Skeletal muscle cell (primary cell): ENCODE measurements around the gene CDKAL1.

ENCODE experiments used
- DNase-seq: peaks from one replicate; pipeline ENCODE4 v3.0.0-alpha.2; 2010; ENCODE audit warnings: low read depth
- H3K4me3 ChIP-seq: 2 replicates; pipeline ENCODE4 v1.5.1; 2011; ENCODE audit warnings: low read depth, mild to moderate bottlenecking, control low read depth, low read length, moderate library complexity

Gene CDKAL1

DNA sequence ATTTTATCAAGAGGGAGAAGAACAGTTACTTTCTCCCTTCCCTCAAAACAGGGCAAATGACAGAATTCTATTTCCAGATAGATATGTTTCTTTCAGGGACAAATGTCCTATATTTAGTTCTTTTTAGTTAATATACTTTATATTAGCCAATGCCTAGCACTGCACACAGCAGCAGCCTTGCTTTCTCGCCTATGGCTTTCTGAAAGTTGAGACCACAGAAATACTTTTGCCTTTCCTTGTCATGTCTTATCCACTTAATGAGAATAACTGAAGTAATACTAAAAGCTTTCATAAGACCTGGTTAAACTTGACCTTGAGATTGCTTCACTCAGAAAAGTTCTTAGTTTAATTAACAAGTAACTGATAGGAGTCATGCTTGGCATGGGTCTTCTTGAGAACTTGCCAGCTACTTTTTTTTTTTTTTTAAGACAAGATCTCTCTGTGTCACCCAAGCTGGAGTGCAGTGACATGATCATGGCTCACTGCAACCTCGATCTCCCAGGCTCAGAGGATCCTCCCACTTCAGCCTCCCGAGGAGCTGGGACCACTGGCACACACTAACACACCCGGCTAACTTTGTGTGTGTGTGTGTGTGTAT lies 159.3 kb downstream of the CDKAL1 start:
- DNase-seq = no peak
- H3K4me3 ChIP-seq = no peak overlapping the region

- peak; percentile 90 for DNase-seq
- H3K4me3 ChIP-seq = no peak overlapping the region
Observed at GRCh38 chr6:20696676-20697075, 162.4 kb downstream of the CDKAL1 start.

DNA sequence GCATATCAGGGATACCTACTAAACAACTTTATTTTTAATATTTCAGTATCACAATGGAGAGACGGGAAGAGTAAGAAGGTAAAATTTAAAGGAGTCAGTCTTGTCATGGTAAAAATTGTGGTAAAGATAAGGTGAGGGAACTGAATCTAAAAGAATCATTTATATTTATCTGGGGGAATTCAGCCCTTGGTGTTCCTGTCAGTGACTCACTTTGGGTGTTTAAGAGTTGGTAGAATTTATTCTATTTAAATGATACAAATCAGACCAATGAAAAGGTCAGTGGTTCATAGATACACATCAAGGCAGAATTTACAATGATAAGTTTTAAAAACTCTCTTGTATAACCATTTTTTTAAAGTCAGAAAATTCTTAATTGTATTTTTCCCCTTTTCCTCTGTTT lies 164.4 kb downstream of the CDKAL1 start:
- DNase-seq = no peak

GRCh38 chr6:20699402-20699801 lies 165.1 kb downstream of the CDKAL1 start:
- no peak overlapping the region for H3K4me3 ChIP-seq
- no peak for DNase-seq

More for the DNA sequence above, 164.4 kb downstream of the CDKAL1 start:
- H3K4me3 ChIP-seq = no peak overlapping the region

DNA sequence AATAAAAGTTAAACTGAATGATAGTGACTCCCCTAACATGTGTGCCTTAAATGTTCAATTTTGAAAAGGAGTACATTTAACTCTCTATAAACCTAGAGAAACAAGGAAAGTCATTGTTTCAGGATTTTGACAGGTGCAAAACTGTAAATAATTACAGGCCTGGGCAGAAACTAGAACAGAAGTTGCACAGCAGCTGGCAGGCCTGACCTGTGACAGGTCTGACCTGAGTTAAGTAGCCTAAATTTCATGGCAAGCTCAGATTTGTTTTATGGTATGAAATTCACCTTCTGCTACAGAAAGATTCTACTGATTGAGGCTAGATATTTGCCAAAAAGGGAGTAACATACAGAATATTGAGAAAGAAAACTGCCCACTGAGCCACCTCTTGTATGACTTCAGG lies 166.1 kb downstream of the CDKAL1 start:
- no peak for DNase-seq
- H3K4me3 ChIP-seq = no peak overlapping the region

DNA sequence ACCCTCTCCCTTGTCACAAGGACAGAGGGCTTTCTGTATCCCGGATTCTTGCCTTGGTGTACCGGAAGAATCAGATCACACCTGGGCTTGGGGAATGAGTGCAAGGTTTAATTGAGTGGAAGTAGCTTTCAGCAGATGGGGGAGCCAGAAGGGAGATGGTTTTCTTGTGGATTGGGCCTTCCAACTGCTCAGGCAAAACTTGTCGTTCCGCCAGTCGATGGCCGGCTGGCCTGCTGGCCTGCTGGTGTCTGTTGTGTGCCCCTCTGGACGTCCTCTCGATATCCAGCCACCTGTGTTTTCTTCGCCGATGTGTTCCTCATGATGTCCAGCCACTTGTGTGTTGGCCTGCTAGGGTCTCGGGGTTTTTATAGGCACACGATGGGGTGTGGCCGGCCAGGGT lies 168.1 kb downstream of the CDKAL1 start:
- no peak overlapping the region for H3K4me3 ChIP-seq
- no peak for DNase-seq

- H3K4me3 ChIP-seq = no peak overlapping the region
- no peak for DNase-seq
Observed at GRCh38 chr6:20703049-20703448, 168.8 kb downstream of the CDKAL1 start.

DNA sequence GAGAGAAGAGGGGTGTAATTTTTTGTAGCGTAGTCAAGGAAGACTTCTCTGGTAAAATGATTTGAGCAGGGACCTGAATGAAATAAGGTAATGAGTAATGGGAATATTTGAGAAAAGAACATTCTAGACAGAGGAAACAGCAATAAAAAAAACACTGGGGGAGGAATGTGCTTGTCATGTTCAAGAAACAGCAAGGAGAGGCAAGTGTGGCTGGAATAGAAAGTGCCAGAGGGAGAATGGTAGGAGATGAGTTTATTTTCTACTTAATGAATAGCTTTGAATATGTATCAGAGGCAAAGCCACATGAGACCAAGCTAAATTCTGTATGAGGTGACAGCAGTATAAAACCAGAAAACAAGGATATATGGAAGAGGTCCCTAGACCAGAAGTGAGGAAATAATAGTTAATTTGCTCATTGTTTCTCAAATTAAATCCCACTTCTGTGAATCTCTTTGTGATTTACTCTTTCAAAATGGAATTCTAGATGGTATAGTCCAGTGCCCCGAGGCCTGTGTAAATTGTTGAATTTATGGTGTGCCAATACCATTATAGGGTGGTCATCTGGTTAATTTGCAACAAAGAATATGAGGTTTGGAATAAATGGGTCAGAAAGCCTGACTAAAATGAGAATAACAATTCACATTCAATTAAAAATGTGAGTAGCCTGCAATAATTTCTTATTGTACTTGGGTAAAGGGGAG lies 170.2 kb downstream of the CDKAL1 start:
- no peak for DNase-seq
- no peak overlapping the region for H3K4me3 ChIP-seq

DNA sequence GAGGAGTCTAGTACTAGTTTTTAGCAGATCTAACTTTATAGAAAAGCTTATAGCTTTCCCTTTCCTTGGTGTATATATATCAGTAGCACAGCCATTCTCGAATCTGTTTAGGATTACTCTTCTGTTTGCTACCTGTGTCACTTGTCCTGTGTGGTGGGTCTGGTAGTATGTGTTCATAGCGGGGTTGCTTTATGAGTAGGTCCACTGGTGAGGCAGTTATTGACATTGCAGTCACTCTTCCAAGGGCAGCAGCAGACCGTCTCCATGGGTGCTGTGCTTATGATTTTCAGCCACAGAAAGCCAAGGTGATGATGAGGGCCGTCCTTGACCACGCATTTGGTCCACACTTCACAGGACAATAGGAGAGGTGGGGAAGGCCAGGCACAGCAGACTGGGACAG lies 171.5 kb downstream of the CDKAL1 start:
- DNase-seq = no peak
- no peak overlapping the region for H3K4me3 ChIP-seq

GRCh38 chr6:20706238-20706938 lies 172.1 kb downstream of the CDKAL1 start:
- no peak overlapping the region for H3K4me3 ChIP-seq
- peak; percentile 48 for DNase-seq

- H3K4me3 ChIP-seq = no peak overlapping the region
- DNase-seq = no peak
Observed at GRCh38 chr6:20706939-20707485, 172.8 kb downstream of the CDKAL1 start.

GRCh38 chr6:20707870-20708269 lies 173.6 kb downstream of the CDKAL1 start:
- DNase-seq = no peak
- no peak overlapping the region for H3K4me3 ChIP-seq

- peak; percentile 41 for DNase-seq
- H3K4me3 ChIP-seq = no peak overlapping the region
Observed at GRCh38 chr6:20708367-20709124, 174.3 kb downstream of the CDKAL1 start.

DNA sequence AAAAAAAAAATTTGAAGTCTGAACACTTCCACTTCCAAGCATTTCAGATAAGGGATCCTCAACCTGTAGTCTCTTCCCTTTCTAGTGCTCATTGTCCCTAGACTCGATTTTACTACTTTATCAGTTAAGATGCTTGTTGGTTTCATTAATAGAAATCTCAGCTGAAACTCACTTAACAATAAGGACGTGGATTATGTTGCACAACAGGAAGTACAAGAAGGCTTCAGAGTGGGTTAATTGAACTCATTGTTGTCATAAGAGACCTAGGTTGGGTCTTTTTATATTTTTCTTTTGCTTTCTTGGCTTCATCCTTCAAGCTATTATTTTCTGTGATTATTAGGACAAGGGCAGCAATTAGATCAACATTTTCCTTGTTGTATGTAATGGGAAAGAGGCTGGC lies 175.2 kb downstream of the CDKAL1 start:
- DNase-seq = no peak
- H3K4me3 ChIP-seq = no peak overlapping the region

GRCh38 chr6:20710341-20710740 lies 176.1 kb downstream of the CDKAL1 start:
- no peak overlapping the region for H3K4me3 ChIP-seq
- DNase-seq = no peak

GRCh38 chr6:20711518-20711917 lies 177.3 kb downstream of the CDKAL1 start:
- DNase-seq = no peak
- no peak overlapping the region for H3K4me3 ChIP-seq

DNA sequence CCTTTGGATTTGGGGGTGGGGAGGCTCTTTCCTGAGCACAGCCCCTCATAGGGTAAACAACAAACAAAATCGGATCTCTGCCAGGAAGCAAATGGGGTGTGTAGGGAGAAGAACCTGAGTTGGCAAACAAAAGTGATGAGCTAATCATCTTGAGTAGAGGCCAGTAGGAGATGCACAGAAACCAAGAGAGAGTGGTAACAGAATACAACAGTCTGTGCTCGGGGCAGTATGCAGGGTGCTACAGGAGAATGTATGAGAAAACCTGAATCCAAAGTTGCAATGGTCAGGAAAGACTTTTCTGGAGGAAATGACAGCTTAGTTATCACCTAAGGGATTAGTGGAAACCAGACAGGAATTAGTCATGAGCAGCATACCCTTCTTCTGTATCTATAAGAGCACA lies 177.8 kb downstream of the CDKAL1 start:
- DNase-seq = no peak
- no peak overlapping the region for H3K4me3 ChIP-seq

DNA sequence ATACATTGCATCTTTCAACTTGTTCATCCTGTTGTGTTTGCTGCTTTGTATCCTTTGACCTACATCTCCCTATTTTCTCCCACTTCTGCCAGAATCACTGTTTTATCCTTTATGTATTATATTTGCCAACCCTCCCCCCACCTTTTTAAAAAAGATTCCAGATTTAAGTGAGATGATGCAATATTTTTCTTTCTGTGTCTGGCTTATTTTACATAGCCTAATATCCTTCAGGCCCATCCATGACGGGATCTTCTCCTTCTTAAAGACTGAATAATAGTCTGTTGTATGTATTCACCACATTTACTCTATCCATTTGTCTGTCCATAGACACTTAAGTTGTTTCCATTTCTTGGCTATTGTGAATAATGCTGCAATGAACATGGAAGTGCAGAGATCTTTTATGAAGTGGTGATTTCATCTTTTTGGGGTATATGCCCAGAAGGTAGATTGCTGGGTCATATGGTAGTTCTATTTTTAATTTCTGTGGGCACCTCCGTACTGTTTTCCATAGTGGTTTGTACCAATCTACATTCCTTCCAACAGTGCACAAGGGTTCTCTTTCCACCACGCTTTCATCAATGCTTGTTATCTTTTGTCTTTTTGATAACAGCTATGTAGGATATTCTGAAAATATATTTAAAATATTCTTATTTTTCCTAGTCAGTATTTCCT lies 181.0 kb downstream of the CDKAL1 start:
- DNase-seq = no peak
- H3K4me3 ChIP-seq = no peak overlapping the region

DNA sequence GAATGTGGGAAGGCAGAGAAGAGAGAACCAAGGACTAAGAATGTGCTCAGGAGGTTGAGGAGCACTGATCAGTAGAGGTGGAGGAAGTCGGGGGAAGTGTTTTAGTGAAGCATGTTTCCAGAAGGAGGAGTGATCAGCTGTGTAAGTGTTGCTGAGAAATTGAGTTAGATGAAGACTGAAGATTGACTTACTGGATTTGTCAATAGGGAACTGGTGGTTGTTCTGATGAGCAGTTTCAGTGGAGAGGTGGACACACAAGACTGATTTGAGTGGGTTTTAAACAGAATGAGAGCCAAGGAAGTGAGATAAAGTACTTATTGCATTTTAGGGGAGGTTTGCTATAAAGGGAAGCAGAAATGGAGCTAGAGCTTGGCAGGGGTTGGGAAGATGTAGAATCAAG lies 182.6 kb downstream of the CDKAL1 start:
- no peak overlapping the region for H3K4me3 ChIP-seq
- DNase-seq = no peak
